HTERT RPE-1 (cell line): ENCODE results near the gene ACP7.
"Not testable (repeated sequence)": the region's sequence is repeated elsewhere in the genome, so short reads cannot be mapped to it uniquely, and the experiment has no call there.

ENCODE experiments used
- in situ Hi-C: fragments of 300-500 bp; cut with MboI; formaldehyde crosslinking; loops from 4 replicates; pipeline ENCODE4 v1.14.3; 2020; ENCODE audit warnings: low sequenced_read_pairs

Gene ACP7

DNA sequence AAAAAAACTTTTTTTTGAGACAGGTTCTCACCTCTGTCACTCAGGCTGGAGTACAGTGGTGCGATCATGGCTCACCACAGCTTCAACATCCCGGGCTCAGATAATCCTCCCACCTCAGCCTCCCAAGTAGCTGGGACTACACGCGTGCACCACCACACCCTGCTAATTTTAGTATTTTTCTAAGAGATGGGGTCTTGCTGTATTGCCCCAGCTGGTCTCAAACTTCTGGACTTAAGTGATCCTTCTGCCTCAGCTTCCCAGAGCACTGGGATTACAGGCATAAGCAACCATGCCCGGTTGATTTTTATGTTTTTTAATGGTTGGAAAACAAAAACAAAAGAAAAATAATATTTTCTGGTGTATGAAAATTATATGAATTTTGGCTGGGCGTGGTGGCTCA is 9.2 kb upstream of the ACP7 start:
- in situ Hi-C loops, result no loop called here

DNA sequence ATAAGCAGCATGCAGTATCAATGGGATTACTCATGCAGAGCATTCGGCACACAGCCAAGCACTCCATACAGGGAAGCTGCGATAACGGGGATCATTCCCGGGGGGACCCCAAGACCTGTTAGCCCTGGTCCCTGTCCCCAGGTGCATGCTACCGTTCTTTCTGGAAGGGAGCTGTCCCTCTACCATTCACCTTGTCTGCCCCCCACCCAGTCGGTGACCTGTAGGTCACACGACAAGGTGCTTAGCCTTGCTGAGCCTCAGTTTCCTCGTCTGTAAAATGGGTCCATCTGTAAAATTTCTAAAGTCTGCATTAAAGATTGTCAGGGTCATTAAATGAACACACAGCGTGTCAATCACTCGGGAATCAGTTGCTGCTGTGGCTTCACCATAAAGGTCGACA is 6.8 kb upstream of the ACP7 start:
- in situ Hi-C loops, result no loop called here

DNA sequence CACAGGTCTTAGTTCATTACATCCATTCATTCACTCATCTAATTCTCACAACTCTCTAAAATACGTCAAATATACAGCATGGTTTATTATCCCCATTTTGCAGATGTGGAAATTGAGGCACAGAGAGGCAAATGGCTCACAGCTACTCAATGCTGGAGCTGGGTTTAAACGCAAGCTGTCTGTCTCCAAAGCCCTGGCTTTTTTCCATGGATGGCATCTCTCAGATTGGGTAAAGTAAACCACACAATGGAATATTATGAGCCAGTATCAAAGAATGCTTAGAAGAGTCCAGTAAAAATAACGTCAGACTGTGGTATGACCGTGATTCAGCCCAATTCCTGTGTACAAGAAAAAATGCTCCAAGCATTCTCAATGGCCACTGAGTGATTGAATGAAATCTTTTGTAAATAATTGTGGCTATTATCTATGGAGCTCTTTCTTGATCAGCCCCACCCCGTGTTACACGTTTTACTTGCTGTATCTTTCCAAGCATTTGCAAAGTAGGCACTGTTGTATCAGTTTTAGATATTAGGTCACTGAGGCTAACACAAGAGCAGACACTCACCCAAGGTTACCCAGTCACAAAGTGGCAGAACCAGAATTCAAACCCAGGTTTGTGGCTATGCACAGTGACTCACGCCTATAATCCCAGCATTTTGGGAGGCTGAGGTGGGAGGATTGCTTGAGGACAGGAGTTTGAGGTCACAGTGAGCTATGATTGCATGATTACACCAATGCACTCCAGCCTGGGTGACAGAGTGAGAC is 5.5 kb upstream of the ACP7 start:
- in situ Hi-C loops, result no loop called here

DNA sequence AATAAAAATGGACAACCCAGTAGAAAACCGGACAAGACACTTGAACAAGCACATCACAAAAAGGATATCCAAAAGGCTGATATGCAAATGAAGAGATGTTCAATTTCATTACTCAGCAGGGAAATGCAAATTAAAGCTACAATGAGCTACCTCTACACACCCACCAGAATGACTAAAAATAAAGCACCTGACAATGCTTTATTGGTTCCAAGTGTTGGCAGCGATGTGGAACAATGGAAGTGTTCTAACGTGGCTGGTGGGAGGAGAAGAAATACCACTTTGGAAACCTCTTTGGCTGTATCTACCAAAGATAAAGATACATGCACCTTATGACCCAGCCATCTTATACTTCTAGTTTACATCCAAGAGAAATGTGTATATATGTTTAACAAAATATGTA is 3.7 kb upstream of the ACP7 start:
- in situ Hi-C loops, result no loop called here

DNA sequence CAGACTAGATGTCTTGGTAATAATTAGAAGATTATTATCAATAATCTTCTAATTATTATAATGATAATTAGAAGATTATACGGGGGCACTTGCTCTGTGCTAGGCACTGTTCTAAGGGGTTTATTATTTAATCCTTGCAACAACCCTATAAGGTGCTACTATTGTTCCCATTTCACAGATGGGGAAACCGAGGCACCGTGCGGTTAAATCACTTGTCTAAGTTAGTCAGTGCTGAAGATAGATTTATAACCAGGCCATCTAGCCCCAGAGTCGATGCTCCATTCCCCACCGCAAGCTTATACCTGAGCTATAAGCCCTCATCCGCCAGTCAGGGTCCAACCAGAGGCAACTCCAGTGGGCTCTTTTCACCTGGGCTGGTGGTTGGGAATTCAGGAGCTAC is 2.0 kb upstream of the ACP7 start:
- in situ Hi-C loops, result no loop called here

DNA sequence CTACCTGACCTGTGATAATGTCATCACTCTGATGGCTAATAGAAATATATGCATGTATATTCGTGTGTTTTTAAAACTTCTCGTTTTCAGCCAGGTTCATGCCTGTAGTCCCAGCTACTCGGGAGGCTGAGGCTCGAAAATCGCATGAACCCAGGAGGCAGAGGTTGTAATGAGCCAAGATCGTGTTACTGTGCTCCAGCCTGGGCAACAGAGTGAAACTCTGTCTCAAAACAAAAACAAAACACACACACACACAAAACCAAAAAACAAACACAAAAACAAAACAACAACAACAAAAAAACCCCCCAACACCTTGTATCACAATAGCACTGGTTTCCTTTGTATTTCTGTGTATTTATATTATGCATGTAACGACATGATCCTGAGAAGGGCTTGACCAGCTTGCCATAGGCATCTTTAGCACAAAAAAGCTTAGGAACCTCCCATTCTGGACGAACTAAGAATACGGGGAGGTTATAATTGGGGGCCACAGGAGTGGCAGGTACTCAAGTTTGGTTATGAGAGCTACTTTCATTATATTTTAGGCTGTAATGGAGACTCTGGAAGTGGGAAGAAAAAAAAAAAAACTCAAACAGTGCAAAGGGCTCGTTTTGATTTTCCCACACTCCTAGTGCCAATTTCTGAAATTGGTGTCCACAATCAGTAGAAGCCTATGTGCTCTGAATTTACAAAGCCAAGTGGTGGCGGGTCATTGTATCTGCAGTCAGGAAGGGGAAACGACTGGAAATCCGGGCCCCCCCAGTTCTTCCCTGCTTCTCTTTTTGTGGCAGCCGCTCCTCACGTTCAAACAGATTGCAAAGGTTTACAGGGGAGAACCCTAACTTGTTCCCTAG is 1.2 kb upstream of the ACP7 start:
- in situ Hi-C loops, result no loop called here

DNA sequence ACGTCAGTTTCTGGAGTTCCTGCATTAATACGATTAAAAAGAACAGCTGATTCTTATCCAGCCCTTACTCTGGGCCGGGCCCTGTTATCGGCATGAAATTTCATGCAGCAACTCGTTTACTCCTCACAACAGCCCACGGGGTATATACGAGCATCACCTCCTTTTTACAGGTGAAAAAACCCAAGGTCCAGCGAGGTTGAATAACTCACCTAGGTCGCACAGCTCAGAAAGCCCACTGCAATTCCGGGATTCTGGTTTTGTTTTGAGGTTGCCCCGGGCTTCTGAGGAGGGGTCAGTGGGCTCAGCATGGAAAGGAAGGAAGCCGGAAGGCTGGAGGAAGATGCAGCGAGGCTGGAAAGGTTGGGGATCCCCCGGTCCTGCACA is 577 bp upstream of the ACP7 start:
- in situ Hi-C loops, result no loop called here

DNA sequence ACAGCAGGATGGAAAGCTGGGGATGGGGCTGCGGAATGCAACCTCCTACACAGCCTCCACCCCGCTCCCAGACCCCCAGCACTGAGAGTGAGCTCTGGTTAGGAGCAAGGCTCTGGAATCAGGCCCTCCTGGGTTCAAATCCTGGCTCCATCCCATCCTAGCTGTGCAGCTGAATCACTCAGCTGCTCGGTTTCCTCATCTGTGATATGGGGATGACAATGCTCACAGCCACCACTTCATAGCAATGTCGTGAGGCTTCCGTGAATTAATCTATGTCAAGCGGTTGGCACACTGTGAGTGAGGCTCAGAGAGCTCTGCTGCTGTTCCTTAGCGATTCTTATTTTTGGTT is 538 bp downstream of the ACP7 start:
- in situ Hi-C loops, result no loop called here

DNA sequence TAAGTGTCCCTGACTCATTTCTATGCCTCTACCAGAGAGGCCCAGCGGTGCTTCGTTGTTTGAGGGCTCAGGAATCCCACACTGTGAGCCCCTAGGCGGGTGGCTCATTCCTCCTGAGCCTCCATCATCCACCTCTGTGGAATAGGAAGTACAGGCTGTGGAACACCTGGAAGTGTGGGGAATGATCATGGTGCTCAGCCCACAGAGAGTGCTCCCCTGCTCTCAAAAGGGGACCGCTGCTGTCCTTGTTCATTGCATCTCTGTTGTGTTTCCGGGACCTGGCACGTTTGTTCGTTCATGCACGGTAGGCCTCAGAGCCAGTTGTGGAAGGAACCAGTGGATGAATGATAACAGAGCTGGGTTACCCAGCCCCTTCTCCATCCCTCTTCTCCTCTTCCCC is 1.2 kb downstream of the ACP7 start:
- in situ Hi-C loops, result no loop called here

DNA sequence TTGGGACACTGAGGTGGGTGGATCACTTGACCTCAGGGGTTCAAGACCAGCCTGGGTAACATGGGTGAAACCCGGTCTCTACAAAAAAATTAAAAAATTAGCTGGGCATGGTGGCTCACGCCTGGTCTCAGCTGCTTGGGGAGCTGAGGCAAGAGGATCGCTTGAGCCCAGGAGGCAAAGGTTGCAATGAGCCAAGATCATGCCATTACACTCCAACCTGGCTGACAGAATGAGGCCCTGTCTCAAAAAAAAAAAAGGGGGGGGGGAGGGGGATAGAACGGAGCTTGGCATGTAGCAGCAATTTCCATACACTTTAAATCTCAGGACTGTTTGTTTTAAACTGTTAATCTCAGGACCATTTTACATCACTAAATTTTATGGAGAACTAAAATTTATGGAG is 2.2 kb downstream of the ACP7 start:
- in situ Hi-C loops, result no loop called here

DNA sequence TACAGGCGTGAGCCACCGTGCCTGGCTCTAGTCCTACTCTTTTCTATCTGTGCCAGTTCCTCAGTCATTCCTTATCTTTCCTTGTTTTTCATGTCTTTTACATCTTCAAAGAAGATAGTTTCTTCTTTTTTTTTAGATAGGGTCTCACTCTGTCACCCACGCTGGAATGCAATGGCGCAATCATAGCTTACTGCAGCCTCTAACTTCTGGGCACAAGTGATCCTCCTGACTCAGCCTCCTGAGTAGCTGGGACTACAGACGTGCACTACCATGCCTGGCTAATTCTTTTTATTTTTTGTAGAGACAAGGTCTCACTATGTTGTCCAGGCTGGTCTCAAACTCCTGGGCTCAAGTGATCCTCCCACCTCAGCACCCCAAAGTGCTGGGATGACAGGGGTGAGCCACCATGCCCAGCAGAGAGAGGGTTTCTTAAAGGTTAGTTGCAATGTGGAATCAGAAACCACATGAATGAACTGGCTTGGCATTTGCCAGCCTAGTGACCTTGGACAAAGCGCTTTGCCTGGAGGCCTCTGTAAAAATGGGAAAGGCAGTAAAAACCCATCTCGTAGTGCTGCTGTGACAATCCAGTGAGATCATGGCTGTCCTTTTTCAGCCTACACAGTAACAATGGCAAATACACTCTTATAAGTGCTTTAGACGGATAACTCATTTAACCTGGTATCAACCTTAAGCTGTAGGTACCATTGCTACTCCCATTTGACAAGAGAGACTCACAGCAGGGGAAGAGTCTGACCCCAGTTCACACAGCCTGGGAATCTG is 3.9 kb downstream of the ACP7 start:
- in situ Hi-C loops, result no loop called here

DNA sequence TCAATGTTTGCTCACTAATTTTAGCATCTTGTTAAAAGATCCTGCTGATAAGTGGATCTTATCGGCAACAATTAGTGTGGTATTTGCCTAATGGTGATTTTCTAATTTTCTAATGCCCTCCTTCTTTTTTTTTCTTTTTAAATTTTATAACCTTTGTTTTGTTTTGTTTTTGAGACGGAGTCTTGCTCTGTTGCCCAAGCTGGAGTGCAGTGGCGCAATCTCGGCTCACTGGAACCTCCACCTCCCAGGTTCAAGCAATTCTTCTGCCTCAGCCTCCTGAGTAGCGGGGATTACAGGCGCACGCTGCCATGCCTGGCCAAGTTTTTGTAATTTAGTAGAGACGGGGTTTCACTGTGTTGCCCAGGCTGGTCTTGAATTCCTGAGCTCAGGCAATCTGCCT is 5.8 kb downstream of the ACP7 start:
- in situ Hi-C loops, result not testable (repeated sequence)

DNA sequence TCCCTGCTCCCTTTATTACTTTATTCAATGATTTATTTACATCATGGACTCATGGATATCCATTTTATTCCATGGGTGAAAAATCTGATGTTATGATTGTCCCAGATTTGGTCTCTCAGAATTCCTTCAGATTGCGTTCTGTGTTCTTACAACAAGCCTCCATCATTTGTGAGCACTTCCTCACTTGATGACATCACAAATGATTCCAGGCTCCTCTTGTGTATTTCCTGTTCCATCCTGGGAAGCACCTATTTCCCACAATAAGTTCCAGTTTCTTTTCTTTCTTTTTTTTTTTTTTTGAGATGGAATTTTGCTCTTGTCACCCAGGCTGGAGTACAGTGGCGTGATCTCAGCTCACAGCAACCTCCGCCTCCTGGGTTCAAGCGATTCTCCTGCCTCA is 6.7 kb downstream of the ACP7 start:
- in situ Hi-C loops, result no loop called here

DNA sequence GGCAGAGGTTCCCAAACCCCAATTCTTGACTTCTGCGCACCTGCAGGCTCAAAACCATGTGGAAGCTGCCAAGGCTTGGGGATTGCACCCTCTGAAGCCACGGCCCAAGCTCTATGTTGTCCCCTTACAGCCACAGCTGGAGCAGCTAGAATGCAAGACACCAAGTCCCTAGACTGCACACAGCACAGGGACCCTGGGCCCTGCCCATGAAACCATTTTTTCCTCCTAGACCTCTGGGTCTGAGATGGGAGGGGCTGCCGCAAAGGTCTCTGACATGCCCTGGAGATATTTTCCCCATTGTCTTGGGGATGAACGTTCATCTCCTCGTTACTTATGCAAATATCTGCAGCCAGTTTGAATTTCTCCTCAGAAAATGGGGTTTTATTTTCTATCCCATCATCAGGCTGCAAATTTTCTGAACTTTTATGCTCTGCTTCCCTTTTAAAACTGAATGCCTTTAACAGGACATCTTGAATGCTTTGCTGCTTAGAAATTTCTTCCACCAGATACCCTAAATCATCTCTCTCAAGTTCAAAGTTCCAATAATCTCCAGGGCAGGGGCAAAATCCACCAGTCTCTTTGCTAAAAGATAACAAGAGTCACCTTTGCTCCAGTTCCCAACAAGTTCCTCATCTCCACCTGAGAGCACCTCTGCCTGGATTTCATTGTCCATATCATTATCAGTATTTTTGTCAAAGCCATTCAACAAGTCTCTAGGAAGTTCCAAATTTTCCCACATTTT is 11.8 kb downstream of the ACP7 start:
- in situ Hi-C loops, result not testable (repeated sequence)

DNA sequence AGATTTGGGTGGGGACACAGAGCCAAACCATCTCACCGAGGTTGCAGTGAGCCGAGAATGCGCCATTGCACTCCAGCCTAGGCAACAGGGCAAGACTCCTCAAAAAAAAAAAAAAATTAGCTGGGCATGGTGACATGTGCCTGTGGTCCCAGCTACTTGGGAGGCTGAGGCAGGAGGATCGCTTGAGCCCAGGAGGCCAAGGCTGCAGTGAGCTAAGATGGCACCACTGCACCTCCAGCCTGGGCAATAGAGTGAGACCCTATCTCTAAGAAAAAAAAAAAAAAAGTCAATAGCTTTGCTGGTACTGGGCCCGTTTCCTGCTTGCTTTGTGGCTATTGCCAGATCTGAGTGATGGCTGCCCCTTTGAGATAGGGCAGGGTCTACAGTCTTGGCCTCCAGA is 13.1 kb downstream of the ACP7 start:
- in situ Hi-C loops, result no loop called here

DNA sequence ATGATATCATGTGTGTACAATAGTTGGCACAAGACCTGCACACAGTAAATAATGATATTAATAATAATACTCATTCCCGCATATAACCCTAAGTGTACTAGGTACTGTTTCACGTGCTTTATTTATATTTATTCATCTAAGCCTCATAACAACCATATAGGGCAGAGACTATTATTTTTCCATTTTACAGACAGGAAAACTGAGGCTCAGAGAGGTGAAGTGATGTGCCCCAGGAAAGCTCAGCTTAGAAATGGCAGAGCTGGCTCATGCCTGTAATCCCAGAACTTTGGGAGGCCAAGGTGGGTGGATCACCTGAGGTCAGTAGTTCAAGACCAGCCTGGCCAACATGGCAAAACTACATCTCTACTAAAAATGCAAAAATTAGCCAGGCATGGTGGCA is 13.6 kb downstream of the ACP7 start:
- in situ Hi-C loops, result no loop called here

DNA sequence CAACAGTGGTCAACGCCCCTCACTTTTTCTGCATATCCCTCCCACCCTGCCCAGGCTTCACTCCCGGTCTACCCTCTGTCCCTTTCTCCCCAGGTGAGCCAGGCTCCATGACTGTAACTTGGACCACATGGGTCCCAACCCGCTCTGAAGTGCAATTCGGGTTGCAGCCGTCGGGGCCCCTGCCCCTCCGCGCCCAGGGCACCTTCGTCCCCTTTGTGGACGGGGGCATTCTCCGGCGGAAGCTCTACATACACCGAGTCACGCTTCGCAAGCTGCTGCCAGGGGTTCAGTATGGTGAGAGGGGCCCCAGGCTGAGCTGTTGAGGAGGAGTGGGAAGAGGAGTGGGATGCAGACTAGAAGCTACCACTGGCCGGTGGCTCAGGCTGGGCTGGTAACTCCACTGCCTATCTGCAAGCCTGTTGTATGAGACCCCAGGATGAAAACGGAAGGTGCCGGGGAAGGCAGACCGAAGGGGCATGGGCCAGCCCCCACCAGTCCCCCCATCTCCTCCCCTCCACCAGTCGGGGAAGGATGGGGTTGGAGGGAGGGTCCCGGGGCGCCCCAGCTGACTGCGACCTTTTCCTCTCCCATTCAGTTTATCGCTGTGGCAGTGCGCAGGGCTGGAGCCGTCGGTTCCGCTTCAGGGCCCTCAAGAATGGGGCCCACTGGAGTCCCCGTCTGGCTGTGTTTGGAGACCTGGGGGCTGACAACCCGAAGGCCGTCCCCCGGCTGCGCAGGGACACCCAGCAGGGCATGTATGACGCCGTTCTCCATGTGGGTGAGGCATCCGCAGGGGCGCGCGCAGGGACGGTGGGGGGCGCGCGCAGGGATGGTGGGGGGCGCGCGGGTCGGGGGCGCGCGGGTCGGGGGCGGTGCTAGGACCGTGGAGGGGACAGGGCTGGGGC is 14.4 kb downstream of the ACP7 start:
- in situ Hi-C loops, result no loop called here

DNA sequence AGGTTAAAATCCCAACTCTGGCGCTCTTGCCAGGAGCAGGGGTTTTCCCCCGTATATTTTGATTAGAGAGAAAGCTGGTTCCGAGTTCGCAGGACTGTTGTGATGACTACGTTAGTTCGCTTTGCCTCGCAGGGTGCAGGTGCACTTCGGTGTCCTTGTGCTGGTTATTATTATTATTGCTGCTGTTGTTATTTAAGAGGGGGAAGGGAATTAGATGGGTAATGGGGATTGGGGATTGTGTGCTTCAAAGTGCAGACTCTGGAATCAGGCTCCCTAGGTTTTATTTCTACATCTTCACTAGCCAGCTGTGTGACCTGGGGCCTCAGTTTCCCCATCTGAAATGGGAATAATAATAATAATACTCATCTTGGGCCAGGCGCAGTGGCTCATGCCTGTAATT is 15.2 kb downstream of the ACP7 start:
- in situ Hi-C loops, result no loop called here

DNA sequence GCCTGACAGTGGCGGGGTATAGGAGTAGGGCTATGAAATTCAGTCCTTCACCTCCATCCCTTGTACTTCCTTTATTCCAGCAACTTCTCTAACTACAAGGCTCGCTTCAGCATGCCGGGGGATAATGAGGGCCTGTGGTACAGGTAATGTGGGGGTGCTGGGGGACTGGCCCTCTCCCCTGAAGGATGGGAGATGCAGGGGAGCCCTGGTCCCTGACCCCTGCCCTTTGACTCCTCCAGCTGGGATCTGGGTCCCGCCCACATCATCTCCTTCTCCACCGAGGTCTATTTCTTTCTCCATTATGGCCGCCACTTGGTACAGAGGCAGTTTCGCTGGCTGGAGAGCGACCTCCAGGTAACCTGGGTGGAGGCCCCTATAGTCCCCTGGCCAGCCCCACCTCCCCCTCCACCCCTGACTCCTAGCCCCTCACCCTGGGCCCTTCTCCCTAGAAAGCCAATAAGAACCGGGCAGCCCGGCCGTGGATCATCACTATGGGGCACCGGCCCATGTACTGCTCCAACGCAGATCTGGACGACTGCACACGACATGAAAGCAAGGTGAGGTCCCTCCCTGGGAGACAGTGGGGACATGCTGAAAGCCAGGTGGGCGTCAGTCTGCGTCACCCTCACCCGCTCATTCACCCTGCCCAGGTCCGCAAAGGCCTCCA is 16.5 kb downstream of the ACP7 start:
- in situ Hi-C loops, result no loop called here

DNA sequence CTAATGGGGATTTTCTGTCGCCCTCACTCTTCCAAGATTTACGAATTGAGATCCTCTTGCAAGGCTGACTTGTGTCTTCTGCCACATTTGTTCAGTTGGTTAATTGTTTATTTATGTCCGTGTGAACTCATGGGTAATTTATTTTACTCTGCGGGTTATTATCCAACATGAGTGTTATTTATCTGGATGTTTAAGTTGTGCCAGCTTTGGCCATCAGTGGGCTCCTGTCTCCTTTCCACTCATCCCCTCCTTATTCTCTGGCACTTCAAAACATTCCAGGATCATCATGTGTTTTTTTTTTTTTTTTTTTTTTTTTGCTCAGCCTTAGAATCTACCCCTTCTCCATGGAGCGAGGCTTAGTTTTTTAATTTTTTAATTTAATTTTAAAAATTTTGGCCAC is 19.0 kb downstream of the ACP7 start:
- in situ Hi-C loops, result no loop called here
